HL-60 (cell line): ENCODE data around the gene IMP4.

Experiments
- DNase-seq, 2 experiments: peaks; one replicate each; pipeline ENCODE4 v3.0.0-alpha.2; 2010 to 2020; ENCODE audit warnings: low read depth in 1 of 2, low spot score in 1 of 2
- H3K27ac ChIP-seq: fragments of 250-450 bp; sonication (Bioruptor Pico); replicated peaks from 2 replicates; pipeline ENCODE4 v1.5.1; 2020; ENCODE audit warnings: mild to moderate bottlenecking, moderate library complexity
- H3K27me3 ChIP-seq: fragments of 250-450 bp; sonication (Bioruptor Pico); 2 replicates; pipeline ENCODE4 v1.5.1; 2021; ENCODE audit warnings: mild to moderate bottlenecking, moderate library complexity; ENCODE audit not compliant: insufficient read depth, poor library complexity, severe bottlenecking
- H3K4me3 ChIP-seq: replicated peaks from 2 replicates; pipeline ENCODE4 v1.5.1; 2011; ENCODE audit warnings: mild to moderate bottlenecking, control low read depth, low read length; ENCODE audit not compliant: insufficient read depth
- CTCF ChIP-seq: IDR thresholded peaks from one replicate; pipeline ENCODE4 v1.5.1; 2011; ENCODE audit warnings: low read length, control low read depth, inconsistent platforms; ENCODE audit not compliant: insufficient read depth
- GABPA ChIP-seq: IDR thresholded peaks from 2 replicates; pipeline ENCODE4 v1.6.1; 2012; ENCODE audit warnings: low read depth
- POLR2AphosphoS5 ChIP-seq: IDR thresholded peaks from 2 replicates; pipeline ENCODE4 v1.6.1; 2012; ENCODE audit warnings: low read depth
- SPI1 ChIP-seq: IDR thresholded peaks from 2 replicates; pipeline ENCODE4 v1.6.1; 2012; ENCODE audit warnings: low read depth, mild to moderate bottlenecking, borderline replicate concordance
- TF ChIP-seq, protein P1 (sequence below): IDR thresholded peaks from 2 replicates; pipeline ENCODE4 v1.6.1; 2012; ENCODE audit warnings: low read depth; ENCODE audit not compliant: insufficient replicate concordance

Gene IMP4

DNA sequence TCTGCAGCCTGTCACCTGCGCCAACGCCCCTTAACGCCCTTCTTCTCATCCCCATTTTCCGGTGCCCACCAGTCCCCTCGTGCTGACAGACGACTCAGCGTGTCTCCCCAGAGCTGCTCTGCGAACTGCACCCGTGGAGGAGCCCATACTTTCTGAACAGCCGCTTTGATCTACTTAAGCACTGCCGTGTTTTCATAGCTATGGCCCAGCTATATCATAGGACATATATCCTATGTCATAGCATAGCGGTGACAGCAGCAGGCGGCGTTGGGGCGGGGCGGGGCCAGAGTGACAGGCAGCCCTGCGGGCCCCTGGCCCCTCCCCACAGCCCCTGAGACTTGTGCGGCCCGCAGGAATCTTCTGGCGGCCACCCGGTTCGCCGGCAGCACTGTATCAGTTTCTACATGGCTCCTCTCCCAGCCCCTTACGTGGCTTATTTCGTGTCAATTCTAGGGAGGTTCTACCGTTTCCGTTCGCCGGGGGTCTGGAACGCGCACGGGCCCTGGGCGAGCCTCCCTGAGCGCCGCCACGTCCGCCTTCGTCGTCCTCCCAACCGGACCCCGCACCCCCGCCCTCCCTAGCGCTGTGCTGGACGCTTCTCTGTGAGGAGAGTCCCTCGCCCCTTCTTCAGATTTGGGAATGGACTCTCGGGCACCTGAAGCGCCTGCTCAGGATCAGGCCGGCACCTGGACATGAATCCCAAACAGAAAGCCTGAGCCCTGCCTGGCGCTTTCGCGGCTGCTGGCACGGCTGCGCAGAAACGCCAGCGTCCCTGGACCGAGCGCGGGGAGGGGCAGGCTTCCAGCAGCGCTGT is 48.6 kb downstream of the IMP4 start:
- H3K27me3 ChIP-seq = no peaks in the 10 kb centered on the region
- peak overlapping the region; percentile 65 for H3K4me3 ChIP-seq
- H3K27ac ChIP-seq = peak overlapping the region; percentile 55
- TF ChIP-seq, protein P1, sequence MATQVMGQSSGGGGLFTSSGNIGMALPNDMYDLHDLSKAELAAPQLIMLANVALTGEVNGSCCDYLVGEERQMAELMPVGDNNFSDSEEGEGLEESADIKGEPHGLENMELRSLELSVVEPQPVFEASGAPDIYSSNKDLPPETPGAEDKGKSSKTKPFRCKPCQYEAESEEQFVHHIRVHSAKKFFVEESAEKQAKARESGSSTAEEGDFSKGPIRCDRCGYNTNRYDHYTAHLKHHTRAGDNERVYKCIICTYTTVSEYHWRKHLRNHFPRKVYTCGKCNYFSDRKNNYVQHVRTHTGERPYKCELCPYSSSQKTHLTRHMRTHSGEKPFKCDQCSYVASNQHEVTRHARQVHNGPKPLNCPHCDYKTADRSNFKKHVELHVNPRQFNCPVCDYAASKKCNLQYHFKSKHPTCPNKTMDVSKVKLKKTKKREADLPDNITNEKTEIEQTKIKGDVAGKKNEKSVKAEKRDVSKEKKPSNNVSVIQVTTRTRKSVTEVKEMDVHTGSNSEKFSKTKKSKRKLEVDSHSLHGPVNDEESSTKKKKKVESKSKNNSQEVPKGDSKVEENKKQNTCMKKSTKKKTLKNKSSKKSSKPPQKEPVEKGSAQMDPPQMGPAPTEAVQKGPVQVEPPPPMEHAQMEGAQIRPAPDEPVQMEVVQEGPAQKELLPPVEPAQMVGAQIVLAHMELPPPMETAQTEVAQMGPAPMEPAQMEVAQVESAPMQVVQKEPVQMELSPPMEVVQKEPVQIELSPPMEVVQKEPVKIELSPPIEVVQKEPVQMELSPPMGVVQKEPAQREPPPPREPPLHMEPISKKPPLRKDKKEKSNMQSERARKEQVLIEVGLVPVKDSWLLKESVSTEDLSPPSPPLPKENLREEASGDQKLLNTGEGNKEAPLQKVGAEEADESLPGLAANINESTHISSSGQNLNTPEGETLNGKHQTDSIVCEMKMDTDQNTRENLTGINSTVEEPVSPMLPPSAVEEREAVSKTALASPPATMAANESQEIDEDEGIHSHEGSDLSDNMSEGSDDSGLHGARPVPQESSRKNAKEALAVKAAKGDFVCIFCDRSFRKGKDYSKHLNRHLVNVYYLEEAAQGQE = no peak
- TF ChIP-seq SPI1 (no peak), GABPA (no peak), POLR2AphosphoS5 (no peak), CTCF (no peak)
- peak in 1 of 2 experiments; percentile 51 for DNase-seq

GRCh38 chr2:130391872-130392670 is 49.4 kb downstream of the IMP4 start:
- Histone ChIP-seq H3K27me3 (no peaks in the 10 kb centered on the region), H3K4me3 (peak overlapping the region; percentile 65), H3K27ac (no peak overlapping the region)
- no peak for DNase-seq
- TF ChIP-seq SPI1 (no peak), POLR2AphosphoS5 (no peak), GABPA (no peak), CTCF (no peak)
- TF ChIP-seq, protein P1 = no peak

- H3K27ac ChIP-seq = no peak overlapping the region
- H3K4me3 ChIP-seq = no peak overlapping the region
- no peak for DNase-seq
- TF ChIP-seq CTCF = no peak
- TF ChIP-seq, protein P1 = no peak
- TF ChIP-seq GABPA = no peak
- no peak for TF ChIP-seq POLR2AphosphoS5
- no peak for TF ChIP-seq SPI1
- no peaks in the 10 kb centered on the region for H3K27me3 ChIP-seq
Measured at GRCh38 chr2:130393318-130393910, 50.7 kb downstream of the IMP4 start.
